ENCODE results near the gene SLX4.

The SLX4 gene

GRCh38 chr16:3582276-3583165 is 28.9 kb downstream of the SLX4 start:
- DNase-seq (ENCODE audit: low read depth): no peak

DNA sequence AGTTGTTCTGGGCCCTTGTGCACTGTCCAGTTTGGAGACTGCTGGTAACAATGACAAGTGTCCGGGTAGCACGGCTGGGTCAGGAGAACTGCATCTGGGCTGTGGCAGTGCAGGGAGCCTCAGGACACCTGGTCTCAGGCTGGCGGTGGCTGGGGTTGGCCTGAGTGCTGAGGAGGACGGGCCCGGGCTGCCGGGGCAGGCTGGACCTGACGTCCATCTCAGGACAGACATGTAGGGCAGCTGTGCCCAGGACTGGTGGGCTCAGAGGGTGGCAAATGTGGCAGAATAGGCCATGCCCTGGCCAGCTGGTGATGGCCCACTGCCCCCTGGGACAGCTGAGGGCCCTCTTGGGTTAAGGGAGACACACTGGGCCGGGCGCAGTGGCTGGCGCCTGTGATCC is 30.0 kb downstream of the SLX4 start:
- DNase-seq (ENCODE audit: low read depth): no peak

- peak; percentile 12 for DNase-seq (ENCODE audit: low read depth)
Observed at GRCh38 chr16:3580686-3581085, 30.7 kb downstream of the SLX4 start.

DNA sequence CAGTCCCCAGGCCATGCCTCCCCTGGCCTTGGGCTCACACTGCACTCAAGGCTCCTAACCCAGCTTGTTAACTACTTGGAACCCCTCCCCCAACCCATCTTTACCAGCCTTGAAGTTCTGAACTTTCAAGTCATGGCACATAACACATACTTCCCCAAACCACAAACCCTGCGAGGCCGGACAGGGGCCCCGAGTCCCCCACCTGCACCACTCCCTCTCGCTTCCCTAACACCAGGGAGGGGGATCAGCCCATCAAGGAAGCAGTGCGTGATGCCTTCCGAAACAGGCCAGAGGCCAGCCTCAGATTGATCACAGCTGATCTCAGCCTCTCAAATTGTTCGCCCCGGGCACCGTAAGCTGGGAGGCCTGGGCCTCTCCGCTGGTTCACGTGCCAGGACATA is 31.2 kb downstream of the SLX4 start:
- no peak for DNase-seq (ENCODE audit: low read depth)

- DNase-seq (ENCODE audit: low read depth): no peak
Observed at GRCh38 chr16:3579776-3580175, 31.6 kb downstream of the SLX4 start.

GRCh38 chr16:3578610-3579551 is 32.5 kb downstream of the SLX4 start:
- DNase-seq (ENCODE audit: low read depth): no peak

- DNase-seq (ENCODE audit: low read depth): no peak
Observed at GRCh38 chr16:3578121-3578520, 33.3 kb downstream of the SLX4 start.

GRCh38 chr16:3577302-3577752 is 34.1 kb downstream of the SLX4 start, which contains the start of gene NLRC3:
TSS of gene NLRC3 (minus strand) at chr16:3577403. CDS start at chr16:3565036, 12,367 bp downstream.
- DNase-seq (ENCODE audit: low read depth): no peak

- DNase-seq (ENCODE audit: low read depth): no peak
Observed at GRCh38 chr16:3576211-3576610, 35.2 kb downstream of the SLX4 start.

GRCh38 chr16:3575491-3575890 is 35.9 kb downstream of the SLX4 start:
- no peak for DNase-seq (ENCODE audit: low read depth)

DNA sequence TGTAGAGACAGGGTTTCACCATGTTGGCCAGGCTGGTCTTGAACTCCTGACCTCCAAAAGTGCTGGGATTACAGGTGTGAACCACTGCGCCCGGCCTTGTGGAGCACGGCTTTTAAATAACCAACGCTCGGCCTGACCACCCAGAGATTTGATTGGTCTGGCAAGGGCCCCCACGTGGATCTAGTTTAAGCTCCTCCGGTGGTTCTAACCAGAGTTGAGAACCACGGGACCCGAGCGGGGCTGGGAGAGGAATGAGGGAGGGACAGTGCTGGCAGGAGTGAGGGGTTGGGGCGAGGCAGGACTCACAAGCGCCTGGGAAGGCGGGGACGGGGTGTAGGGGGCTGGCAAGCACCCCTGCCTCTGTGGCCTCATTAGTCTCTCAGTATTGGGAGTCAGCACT is 37.2 kb downstream of the SLX4 start:
- no peak for DNase-seq (ENCODE audit: low read depth)

DNA sequence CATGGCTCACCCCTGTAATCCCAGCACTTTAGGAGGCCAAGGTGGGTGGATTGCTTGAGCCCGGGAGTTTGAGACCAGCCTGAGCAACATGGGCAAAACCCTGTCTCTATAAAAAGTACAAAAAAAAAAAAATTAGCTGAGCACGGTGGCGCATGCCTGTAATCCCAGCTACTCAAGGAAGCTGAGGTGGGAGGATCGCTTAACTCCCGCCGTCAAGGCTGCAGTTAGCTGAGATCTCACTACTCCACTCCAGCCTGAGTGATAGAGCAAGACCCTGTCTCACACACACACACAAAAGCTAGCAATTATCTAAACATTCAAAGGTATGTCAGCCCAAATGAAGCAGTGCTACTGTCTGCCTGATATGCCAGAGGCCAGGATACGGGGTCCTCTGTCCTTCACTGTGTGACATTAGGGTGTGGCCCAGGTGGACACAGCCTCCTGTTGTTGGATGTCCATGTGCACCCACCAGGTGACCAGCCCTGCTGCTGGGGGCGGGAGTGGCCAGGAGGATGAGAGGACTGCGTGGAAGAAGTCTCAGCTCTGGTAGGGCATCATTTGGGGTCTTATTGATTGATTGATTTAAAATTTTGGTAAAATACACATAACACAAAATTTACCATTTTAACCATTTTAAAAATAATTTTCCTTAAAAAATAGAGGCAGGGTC is 38.1 kb downstream of the SLX4 start:
- no peak for DNase-seq (ENCODE audit: low read depth)

GRCh38 chr16:3570420-3571062 is 40.9 kb downstream of the SLX4 start:
- no peak for DNase-seq (ENCODE audit: low read depth)

GRCh38 chr16:3569851-3570250 is 41.6 kb downstream of the SLX4 start:
- no peak for DNase-seq (ENCODE audit: low read depth)

GRCh38 chr16:3566990-3567389 is 44.4 kb downstream of the SLX4 start:
- DNase-seq (ENCODE audit: low read depth): no peak

DNA sequence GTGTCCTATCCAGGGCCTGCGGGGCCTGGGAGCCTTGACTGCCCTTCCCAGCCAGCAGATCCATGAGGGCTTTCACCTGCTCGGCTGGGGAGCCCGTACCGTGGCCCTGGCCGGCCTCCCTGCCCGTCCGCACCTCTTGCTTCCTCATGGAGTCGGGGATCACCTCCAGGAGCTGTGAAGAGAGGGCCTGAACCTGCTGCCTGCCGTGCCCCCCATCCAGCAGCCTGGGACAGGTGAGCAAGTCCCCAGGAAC is 46.6 kb downstream of the SLX4 start:
- no peak for DNase-seq (ENCODE audit: low read depth)

DNA sequence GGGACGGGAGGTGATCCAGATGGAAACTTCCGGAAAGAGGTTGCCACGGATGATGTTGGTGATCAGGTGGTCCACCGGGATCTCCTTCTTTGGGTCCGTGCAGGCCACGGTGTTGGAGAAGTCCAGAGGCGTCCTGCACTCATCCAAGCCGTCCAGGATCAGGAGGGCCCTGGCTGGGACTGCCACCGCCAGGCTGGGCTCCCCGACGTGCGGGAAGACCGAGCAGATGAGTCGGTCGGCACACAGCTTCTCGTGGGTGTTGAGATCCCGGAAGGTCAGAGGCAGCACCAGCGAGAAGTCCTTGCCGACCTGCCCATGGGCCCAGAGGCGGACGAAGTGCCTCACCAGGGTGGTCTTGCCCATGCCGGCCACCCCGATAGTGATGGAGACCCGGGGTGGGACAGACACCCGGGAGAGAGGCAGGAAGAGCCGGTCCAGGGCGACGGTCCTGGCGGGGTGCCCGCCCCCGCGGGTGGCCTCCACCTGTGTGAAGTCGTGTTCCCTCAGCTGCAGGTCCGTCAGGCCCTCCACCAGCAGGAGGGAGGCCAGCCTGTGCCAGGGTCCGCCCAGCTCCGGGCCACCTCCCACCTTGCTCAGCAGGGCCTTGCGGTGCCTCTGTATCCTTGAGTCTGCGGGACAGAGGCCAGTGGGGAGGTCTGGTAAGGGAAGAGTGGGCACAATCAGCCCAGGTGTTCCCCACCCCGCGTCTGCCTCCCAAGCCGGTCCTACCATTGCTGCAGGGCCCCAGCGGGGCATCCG is 47.1 kb downstream of the SLX4 start:
- no peak for DNase-seq (ENCODE audit: low read depth)

GRCh38 chr16:3562914-3563480 is 48.4 kb downstream of the SLX4 start:
- DNase-seq (ENCODE audit: low read depth): no peak

DNA sequence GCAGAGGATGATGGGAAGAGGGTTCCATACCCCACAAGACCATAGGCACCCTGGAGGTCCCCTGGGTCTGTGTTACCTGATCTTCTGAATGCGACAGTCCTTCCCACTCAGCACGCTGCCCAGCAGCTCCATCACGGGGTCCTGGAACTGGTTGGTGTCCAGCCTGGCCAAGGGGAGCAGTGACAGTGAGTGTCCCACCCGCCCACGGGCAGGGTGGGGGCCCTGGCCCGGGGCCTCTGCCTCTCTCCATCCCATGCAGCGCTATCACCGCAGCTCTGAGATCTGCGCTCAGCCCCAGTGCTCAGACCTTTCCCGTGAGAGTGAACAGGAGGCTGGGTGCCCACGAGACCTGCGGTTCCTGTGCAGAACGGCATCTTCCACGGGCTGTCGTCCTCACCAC is 49.8 kb downstream of the SLX4 start:
- DNase-seq (ENCODE audit: low read depth): no peak

DNA sequence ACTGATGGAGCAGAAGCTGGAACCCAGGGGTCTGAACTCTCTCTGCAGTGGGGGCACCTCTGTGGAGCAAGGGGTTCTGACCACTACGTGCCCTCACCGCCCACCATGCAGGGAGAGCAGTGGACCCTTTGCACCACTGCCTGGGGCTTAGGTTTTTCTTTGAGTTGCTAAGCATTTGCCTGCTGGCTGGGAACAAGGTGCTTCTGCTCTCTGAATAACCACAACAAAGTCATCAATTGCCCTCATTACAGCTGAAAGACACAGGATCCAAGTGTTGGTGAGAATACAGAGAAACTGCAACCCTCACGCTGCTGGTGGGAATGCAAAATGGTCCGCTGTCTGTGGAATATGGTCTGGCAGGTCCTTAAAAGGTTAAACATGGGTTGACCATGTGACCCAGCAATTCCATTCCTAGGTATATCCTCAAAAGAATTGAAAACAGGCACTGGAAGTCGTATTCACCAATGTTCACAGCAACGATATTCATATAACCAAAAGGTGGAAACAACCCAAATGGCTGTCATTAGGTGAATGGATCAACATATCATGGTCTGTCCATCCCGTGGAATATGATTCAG is 57.0 kb downstream of the SLX4 start:
- DNase-seq (ENCODE audit: low read depth): no peak
